GM12865 (cell line): ENCODE data around the gene EMILIN2.

Experiments
- DNase-seq: peaks from one replicate; pipeline ENCODE4 v3.0.0; 2010; ENCODE audit warnings: low read depth
- H3K4me3 ChIP-seq: 2 replicates; pipeline ENCODE4 v1.5.1; 2011; ENCODE audit warnings: mild to moderate bottlenecking, low read depth, low read length, control low read depth
- TF ChIP-seq, protein P1 (sequence below): IDR thresholded peaks from 2 replicates; pipeline ENCODE4 v1.5.1; 2011; ENCODE audit warnings: low read length, control low read depth, low read depth, inconsistent platforms; ENCODE audit not compliant: insufficient read depth; ENCODE audit errors: missing control alignments

Gene EMILIN2

DNA sequence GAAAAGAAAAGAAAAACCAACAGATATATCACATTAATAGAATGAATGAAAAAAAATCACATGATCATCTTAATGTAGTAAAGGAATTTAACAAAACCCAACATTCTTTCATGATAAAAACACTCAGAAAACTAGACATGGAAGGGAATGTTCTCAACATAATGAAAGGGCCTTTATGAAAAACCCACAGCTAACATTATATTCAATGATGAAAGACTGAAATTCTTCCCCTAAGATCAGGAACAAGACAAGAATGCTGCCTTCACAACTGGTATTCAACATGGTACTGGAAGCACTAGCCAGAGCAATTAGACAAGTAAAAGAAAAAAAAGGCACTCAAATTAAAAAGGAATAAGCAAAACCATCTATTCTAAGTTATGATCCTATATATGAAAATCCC, 28.5 kb upstream of the EMILIN2 start:
- no peak overlapping the region for H3K4me3 ChIP-seq
- TF ChIP-seq, protein P1, sequence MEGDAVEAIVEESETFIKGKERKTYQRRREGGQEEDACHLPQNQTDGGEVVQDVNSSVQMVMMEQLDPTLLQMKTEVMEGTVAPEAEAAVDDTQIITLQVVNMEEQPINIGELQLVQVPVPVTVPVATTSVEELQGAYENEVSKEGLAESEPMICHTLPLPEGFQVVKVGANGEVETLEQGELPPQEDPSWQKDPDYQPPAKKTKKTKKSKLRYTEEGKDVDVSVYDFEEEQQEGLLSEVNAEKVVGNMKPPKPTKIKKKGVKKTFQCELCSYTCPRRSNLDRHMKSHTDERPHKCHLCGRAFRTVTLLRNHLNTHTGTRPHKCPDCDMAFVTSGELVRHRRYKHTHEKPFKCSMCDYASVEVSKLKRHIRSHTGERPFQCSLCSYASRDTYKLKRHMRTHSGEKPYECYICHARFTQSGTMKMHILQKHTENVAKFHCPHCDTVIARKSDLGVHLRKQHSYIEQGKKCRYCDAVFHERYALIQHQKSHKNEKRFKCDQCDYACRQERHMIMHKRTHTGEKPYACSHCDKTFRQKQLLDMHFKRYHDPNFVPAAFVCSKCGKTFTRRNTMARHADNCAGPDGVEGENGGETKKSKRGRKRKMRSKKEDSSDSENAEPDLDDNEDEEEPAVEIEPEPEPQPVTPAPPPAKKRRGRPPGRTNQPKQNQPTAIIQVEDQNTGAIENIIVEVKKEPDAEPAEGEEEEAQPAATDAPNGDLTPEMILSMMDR = no peak
- DNase-seq = no peak

- no peak overlapping the region for H3K4me3 ChIP-seq
- no peak for DNase-seq
- TF ChIP-seq, protein P1 = no peak
Measured at GRCh38 chr18:2821695-2822094, 25.1 kb upstream of the EMILIN2 start.

DNA sequence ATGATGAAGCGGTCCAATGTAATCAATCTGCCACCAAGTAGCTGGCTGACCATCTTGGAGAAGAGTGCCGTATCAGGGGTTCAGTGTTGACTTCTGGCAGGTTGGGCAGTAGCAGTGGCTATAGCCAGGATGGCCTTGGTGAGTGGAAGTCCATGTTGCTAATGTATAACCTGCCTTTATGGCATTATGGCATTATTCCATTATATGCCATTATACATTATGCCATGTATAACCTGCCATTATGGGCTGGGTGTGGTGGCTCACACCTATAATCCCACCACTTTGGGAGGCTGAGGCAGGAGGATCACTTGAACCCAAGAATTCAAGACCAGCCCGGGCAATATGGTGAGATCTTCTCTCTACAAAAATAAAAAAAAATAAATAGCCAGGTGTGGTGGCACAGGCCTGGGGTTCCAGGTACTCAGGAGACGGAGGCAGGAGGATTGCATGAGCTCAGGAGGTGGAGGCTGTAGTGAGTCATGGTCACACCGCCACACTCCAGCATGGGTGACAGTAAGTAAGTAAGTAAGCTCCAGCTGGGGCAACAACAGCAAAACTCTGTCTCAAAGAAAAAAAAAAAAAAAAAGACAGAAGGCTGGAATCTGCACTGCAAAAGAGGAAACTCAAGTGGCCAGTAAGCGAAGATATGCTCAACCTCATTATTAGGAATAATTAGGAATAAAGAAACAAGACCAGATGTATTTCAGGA, 24.4 kb upstream of the EMILIN2 start:
- no peak overlapping the region for H3K4me3 ChIP-seq
- no peak for DNase-seq
- TF ChIP-seq, protein P1 = no peak

DNA sequence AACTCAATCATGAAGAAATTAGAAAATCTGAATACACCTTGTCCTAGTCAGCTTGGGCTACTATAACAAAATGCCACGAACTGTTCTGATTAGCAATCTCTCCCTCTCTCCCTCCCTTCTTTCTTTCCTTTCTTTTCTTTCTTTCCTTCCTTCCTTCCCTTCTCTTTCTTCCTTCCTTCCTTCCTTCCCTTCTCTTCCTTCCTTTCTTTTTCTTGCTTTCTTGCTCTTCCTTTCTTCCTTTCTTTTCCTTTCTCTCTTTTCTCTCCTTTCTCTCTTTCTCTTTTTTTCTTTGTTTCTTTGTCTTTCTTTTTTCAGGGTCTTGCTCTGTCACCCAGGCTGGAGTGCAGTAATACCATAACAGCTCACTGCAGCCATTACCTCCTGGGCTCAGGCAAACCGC, 23.6 kb upstream of the EMILIN2 start:
- TF ChIP-seq, protein P1 = no peak
- no peak for DNase-seq
- H3K4me3 ChIP-seq = no peak overlapping the region

DNA sequence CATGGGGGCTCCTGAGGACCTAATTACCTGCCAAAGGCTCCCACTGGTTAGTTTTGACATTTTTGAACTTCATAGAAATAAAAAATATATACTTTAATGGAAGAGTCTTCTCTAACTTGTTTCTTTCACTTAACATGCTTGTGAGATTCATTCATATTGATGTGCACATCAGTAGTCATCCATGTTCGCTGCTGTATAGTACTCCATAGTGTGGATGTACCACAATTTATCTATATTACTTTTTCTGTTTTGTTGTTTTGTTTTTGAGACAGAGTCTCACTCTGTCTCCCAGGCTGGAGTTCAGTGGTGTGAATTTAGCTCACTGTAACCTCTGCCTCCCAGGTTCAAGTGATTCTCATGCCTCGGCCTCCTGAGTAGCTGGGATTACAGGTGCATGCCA, 22.8 kb upstream of the EMILIN2 start:
- TF ChIP-seq, protein P1 = no peak
- no peak overlapping the region for H3K4me3 ChIP-seq
- no peak for DNase-seq

- TF ChIP-seq, protein P1 = no peak
- no peak for DNase-seq
- no peak overlapping the region for H3K4me3 ChIP-seq
Measured at GRCh38 chr18:2824865-2825264, 21.9 kb upstream of the EMILIN2 start.

- TF ChIP-seq, protein P1 = no peak
- DNase-seq = no peak
- H3K4me3 ChIP-seq = no peak overlapping the region
Measured at GRCh38 chr18:2825613-2826175, 21.1 kb upstream of the EMILIN2 start.
